ENCODE data around the gene POLD2.

DNA sequence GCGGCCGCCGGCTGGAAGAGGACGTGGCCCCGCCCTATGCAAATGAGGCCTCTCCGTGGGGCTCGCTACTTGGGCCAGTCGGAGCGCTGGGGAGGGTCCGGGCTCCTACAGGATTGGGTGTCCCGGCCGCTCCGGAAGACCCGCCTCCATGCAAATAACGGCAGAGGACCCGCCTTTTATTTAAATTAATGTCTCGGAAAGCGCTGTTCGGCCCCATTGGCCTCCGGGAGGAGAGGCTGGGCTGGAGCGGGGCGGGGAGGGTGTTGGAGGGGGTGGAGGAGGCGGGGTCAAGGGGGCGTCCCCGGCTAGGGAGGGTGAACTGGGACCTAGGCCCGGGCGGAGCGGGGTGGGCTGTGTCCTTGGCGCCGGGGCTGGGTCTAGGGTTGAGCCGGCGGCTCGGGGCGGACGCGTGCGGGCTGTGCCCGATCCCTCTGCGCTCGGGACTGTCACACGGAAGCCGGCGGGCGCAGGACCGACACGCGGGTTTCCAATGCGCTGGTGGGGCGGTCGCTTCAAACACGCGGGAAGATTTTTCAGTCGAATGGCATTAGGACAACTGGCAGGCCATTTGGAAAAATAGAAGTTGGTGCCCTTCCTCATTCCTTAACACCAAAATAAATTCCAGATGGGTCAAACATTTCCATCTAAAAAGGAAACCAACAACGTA, 40.7 kb downstream of the POLD2 start:
- no peak for TF ChIP-seq EZH2 (IDR thresholded peaks at IDR 0.05; ENCODE audit: low read length, missing control alignments)
- TF ChIP-seq, protein P1, sequence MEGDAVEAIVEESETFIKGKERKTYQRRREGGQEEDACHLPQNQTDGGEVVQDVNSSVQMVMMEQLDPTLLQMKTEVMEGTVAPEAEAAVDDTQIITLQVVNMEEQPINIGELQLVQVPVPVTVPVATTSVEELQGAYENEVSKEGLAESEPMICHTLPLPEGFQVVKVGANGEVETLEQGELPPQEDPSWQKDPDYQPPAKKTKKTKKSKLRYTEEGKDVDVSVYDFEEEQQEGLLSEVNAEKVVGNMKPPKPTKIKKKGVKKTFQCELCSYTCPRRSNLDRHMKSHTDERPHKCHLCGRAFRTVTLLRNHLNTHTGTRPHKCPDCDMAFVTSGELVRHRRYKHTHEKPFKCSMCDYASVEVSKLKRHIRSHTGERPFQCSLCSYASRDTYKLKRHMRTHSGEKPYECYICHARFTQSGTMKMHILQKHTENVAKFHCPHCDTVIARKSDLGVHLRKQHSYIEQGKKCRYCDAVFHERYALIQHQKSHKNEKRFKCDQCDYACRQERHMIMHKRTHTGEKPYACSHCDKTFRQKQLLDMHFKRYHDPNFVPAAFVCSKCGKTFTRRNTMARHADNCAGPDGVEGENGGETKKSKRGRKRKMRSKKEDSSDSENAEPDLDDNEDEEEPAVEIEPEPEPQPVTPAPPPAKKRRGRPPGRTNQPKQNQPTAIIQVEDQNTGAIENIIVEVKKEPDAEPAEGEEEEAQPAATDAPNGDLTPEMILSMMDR (conservative IDR thresholded peaks at IDR 0.05 in 1 of 2, IDR thresholded peaks at IDR 0.05 in 1 of 2; ENCODE audit: low read depth in 1 of 2, low read length in 2 of 2): no peak
